Activated CD8-positive, alpha-beta memory T cell treated with anti-CD3 and anti-CD28 coated beads, Interleukin-2, amount 50 U/mL, for 4 hours (primary cell): ENCODE data around the gene POC1B.

Source experiments
- DNase-seq: peaks from one replicate; pipeline ENCODE4 v3.0.0-alpha.2; 2020

POC1B gene

DNA sequence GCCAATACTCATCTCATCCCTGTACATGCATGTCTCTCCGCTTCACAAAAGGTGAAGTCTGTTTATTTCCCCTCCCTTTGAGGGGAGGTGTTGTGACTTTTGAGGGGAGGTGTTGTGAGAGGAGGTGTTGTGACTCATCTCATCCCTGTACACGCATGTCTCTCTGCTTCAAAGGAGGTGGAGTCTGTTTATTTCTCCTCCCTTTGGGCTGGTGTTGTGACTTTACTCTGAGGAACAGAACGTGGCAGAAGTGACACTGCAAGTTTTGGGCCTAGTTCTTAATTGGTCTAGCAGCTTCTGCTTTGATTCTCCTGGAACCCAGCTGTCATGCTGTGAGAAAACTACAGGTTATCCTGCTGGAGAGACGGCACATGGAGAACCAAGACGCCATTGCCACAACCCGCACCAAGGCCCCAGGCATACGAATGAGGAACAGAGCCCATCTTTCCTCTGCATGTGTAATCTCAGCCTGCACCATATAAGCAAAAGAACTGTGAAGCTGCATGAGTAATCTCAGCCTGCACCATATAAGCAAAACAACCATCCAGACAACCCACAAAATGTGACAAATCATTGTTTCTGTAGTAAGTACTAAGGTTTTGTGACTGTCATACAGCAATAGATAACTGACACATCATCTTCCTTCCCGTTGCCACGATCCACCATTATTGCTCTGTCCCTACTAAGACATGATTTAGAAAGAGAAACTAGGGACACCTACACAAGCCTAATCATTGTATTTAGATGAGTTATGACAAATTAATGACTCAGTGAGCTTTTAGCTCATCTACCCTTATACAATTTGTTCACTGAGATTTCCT lies 31.2 kb downstream of the POC1B start:
- DNase-seq: no peak

DNA sequence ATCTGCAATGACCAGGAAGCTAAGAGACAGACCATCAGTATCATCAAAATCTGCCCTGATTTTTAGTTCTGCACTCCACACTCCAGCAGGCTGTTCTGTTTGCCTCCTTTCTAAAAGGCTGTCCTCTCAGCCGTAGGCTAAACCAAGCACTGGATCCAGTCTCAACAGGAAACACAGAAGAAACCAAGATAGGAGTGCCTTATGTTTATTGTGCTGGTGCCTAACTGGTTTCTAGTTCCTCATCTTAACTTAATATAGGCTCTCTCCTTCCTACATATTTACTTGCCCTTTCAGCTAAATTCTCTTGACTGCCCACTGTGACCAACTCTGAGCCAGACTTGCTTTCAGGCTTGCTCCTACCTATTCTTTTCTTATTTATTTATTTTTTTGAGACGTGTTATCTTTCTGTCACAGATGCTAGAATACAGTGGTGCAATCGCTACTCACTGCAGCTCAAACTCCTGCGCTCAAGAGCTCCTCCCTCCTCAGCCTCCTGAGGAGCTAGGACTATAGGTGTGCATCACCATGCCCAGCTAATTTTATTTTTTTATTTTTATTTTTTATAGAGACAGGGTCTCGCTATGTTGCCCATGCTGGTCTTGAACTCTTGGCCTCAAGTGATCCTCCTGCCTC lies 32.1 kb downstream of the POC1B start:
- DNase-seq: no peak

GRCh38 chr12:89492883-89493282 lies 33.0 kb downstream of the POC1B start:
- DNase-seq: no peak

DNA sequence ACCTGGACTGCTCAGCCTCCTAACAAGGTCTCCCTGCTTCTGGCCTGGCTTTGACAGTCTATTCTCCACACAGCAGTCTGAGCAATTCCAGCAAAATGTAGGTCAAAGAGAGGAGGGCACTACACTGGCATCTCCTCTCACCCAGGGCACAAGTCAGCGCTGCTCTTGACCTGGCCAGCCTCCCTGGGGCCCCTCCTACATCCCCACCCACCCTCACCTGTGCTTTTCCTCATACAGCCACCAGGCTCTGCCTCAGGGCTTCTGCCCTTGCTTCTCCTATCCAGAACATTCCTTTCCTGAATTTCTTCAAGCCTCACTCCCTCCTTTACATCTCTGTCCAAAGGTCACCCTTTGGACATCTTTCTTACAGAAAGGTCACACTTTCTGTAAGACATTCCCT lies 34.9 kb downstream of the POC1B start:
- DNase-seq: no peak

- DNase-seq: no peak
Observed at GRCh38 chr12:89486264-89486663, 39.6 kb downstream of the POC1B start.

- DNase-seq: no peak
Observed at GRCh38 chr12:89484470-89484869, 41.4 kb downstream of the POC1B start.

DNA sequence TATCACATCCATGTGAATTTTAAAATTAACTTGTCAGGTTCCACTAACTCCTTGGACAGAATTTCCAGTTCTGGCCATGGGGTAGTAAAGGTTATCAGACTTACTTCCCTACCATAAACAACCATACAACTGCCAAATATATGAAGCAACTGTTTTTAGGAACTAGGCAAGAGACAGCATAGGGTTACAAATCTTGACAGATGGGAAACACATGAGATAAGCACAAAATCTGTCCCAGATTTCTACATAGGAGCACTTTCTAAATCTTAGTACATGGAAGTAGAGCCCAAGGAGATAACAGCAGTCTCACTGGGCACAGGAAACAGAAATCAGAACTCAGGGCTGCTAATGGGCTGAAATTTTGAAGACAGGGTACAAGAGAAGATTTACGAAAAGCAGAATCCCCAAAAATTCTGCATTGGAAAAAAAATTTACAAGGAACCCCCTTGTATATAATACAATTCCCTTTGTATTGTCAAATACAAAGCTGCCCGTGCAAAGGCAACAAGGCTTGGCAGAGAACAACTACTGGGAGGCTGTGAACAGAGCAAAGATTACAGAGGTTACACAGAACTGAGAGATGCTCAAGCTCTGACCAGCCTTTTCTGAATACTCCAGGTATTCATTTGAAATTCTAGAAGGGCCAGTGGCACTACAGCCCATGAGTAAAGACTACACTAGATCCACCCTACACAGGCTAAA lies 44.5 kb downstream of the POC1B start:
- DNase-seq: no peak

DNA sequence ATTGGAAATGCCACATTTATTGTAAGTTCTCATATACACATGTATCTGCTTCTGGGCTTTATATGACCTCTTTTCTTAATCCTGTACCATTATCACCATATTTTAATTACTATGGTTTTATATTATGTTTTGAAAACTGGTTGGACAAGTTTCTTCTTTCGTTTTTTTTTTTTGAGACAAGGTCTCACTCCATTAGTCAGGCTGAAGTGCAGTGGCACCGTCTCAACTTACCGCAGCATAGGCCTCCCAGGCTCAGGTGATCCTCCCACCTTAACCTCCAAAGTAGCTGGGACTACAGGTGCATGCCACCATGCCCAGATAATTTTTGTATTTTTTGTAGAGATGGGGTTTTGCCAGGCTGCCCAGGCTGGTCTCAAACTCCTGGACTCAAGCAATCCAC lies 45.9 kb downstream of the POC1B start:
- no peak for DNase-seq

DNA sequence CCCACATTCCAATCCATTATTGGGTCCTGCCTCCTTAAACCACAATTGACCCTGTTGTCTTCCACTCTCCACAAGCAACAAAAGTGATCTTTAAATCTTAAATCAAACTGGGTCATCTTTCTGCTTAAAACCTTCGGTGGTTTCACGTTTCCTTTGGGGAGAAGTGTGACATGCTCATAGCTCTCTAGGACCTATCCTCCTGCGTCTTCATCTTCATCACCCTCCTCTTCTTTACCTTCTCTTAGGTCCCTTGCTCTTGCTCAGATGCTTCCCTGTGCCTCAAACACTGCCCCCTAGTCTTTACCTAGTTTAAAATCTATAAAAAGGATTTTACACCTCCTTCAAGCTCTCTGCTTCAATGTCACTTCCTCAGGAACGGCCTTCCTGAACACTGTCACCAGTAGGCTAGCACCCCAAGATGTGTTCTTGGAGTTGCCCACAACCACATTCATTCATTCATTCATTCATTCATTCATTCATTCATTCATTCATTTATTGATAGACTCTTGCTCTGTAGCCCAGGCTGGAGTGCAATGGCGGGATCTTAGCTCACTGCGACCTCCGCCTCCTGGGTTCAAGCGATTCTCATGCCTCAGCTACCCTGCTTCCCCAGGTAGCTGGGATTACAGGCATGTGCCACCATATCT lies 48.1 kb downstream of the POC1B start:
- no peak for DNase-seq

- DNase-seq: no peak
Observed at GRCh38 chr12:89476904-89477595, 48.8 kb downstream of the POC1B start.

GRCh38 chr12:89476232-89476631 lies 49.6 kb downstream of the POC1B start:
- no peak for DNase-seq

- no peak for DNase-seq
Observed at GRCh38 chr12:89475203-89475990, 50.5 kb downstream of the POC1B start.

DNA sequence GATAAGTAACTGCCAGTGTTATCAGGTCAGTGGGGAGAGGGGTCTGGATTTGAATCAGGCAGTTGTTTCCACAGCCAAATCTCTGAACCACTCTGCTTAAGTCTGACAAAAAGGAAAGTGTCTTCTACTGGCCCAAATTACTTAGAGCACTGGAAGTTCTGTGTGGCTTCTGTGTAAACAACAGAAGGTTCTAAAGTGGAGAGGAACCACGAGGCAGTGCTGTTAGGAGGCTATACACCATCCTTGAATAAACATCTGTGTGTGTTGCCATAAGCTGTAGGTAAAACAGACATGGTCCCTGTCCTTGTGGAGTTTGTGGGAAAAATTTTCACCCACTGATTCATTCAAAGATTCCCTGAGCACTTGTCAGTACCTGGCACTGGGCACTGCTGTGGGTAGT lies 51.2 kb downstream of the POC1B start:
- DNase-seq: no peak

GRCh38 chr12:89472508-89472907 lies 53.3 kb downstream of the POC1B start:
- no peak for DNase-seq

GRCh38 chr12:89470741-89471509 lies 54.9 kb downstream of the POC1B start:
- DNase-seq: no peak

- no peak for DNase-seq
Observed at GRCh38 chr12:89469361-89469760, 56.5 kb downstream of the POC1B start.

GRCh38 chr12:89468648-89469326 lies 57.1 kb downstream of the POC1B start:
- no peak for DNase-seq

- DNase-seq: no peak
Observed at GRCh38 chr12:89468017-89468416, 57.8 kb downstream of the POC1B start.

DNA sequence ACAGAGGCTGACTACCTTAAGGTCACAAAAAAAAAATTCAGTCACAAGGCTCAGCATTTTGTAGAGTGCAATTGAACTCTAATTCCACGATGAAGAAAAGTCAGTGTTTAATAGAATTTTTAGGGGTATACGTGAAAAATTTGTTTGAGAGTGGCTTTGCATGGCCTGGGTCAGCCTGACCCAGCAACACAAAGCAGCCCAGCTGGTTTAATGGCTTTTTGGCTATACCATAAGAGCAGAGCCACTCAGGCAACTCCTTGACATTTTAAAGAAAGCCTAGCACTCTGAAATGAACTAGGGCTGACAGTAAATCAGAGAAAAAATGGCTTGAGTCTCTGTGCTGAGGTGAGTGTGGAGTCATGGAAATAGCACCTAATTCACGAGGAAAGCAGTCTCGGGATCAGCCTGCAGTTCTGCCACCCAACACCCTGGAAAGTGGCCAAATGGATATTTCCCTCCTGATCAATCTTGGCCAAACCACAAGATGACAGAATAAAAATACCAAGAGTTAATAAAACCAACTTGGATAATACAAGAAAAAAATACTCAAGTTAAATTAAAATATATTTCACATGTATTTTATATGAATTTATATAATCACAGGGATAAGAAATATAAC lies 60.8 kb downstream of the POC1B start:
- DNase-seq: no peak
